HepG2 (cell line): Measurements from ENCODE around the gene CYSTM1.

ENCODE experiments used
- GLI4 ChIP-seq: sonication (generic); formaldehyde crosslinking; IDR thresholded peaks from 2 replicates; pipeline ENCODE4 v1.5.1; 2020; ENCODE audit warnings: missing genetic modification reagents, mild to moderate bottlenecking, moderate library complexity, borderline replicate concordance
- TF ChIP-seq, protein P1 (sequence below): IDR thresholded peaks from 2 replicates; pipeline ENCODE4 v1.6.1; 2012; ENCODE audit warnings: low read depth, low read length, improper control_type of control experiment
- TF ChIP-seq, protein P2 (sequence below): sonication (generic); formaldehyde crosslinking; IDR thresholded peaks from 2 replicates; pipeline ENCODE4 v1.5.0; 2020; ENCODE audit warnings: missing genetic modification reagents, mild to moderate bottlenecking, borderline replicate concordance

DNA sequence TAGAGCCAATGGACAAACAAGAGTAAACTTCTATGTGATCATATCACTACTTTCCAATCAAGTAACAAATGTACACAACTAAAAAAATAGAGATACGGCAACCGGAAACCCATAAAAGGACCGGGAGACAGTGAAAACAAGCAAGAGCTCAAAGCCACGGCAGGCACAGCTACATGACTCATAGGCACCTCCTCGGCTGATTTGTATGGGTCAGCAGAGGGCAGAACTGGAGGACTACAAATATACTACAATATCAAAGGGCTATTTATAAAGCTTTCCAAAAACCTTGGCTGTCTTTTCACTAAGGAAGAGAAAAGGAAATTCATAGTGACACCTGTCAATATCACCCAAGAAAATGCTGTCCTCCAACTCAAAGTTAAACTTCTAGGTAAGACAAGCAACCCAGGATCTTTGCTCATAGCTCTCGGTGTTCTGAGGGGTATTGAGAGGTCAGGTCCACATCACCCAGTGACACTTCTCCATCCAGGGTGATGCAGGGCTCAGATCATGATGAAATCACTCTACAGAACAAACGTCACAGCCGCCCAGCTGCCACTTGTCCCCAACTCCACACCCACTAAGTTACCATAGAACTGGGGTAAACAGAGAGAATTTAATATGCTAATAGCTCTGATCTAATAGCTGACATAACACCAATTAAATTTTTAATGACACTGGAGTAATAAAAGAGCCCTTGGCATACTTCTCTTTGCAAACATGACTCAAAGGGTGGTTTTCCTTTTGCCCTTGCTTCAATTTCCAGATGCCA, 86.6 kb downstream of the CYSTM1 start:
- TF ChIP-seq GLI4 (CRISPR knock-in tag): no peak
- TF ChIP-seq, protein P1, sequence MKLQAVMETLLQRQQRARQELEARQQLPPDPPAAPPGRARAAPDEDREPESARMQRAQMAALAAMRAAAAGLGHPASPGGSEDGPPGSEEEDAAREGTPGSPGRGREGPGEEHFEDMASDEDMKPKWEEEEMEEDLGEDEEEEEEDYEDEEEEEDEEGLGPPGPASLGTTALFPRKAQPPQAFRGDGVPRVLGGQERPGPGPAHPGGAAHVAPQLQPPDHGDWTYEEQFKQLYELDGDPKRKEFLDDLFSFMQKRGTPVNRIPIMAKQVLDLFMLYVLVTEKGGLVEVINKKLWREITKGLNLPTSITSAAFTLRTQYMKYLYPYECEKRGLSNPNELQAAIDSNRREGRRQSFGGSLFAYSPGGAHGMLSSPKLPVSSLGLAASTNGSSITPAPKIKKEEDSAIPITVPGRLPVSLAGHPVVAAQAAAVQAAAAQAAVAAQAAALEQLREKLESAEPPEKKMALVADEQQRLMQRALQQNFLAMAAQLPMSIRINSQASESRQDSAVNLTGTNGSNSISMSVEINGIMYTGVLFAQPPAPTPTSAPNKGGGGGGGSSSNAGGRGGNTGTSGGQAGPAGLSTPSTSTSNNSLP: 0 out of 2 replicates have a peak, but pooled peaks have one; percentile 48
- TF ChIP-seq, protein P2, sequence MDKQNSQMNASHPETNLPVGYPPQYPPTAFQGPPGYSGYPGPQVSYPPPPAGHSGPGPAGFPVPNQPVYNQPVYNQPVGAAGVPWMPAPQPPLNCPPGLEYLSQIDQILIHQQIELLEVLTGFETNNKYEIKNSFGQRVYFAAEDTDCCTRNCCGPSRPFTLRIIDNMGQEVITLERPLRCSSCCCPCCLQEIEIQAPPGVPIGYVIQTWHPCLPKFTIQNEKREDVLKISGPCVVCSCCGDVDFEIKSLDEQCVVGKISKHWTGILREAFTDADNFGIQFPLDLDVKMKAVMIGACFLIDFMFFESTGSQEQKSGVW: no peak
